Dedifferentiated amniotic fluid mesenchymal stem cell (primary cell): Measurements from ENCODE around the gene PDGFB.

Experiments
- DNase-seq: peaks from one replicate; pipeline ENCODE4 v3.0.0-alpha.2; 2016; ENCODE audit errors: extremely low spot score

The PDGFB gene

GRCh38 chr22:39254122-39254521 lies 9.3 kb upstream of the PDGFB start:
- DNase-seq = no peak

- peak; percentile 52 for DNase-seq
Observed at GRCh38 chr22:39253435-39254070, 8.8 kb upstream of the PDGFB start.

GRCh38 chr22:39252461-39253434 lies 8.0 kb upstream of the PDGFB start:
- no peak for DNase-seq

GRCh38 chr22:39251762-39252460 lies 7.1 kb upstream of the PDGFB start:
- DNase-seq = no peak

- DNase-seq = no peak
Observed at GRCh38 chr22:39250838-39251237, 6.1 kb upstream of the PDGFB start.

GRCh38 chr22:39250131-39250530 lies 5.3 kb upstream of the PDGFB start:
- no peak for DNase-seq

- no peak for DNase-seq
Observed at GRCh38 chr22:39249086-39249704, 4.4 kb upstream of the PDGFB start.

- DNase-seq = no peak
Observed at GRCh38 chr22:39248254-39248653, 3.5 kb upstream of the PDGFB start.

- DNase-seq = no peak
Observed at GRCh38 chr22:39247361-39247760, 2.6 kb upstream of the PDGFB start.

GRCh38 chr22:39246690-39247332 lies 2.0 kb upstream of the PDGFB start:
- DNase-seq = no peak

GRCh38 chr22:39246217-39246616 lies 1.4 kb upstream of the PDGFB start:
- no peak for DNase-seq

GRCh38 chr22:39245130-39246039 lies 603 bp upstream of the PDGFB start:
- DNase-seq = no peak

- no peak for DNase-seq
Observed at GRCh38 chr22:39244136-39244495, 666 bp downstream of the PDGFB start.

- no peak for DNase-seq
Observed at GRCh38 chr22:39243439-39244135, 1.2 kb downstream of the PDGFB start.

- no peak for DNase-seq
Observed at GRCh38 chr22:39242595-39243438, 2.0 kb downstream of the PDGFB start.

- DNase-seq = no peak
Observed at GRCh38 chr22:39241794-39242594, 2.8 kb downstream of the PDGFB start.

- DNase-seq = no peak
Observed at GRCh38 chr22:39240831-39241793, 3.7 kb downstream of the PDGFB start.
